Skin epidermis (tissue), 12 donors: ENCODE results near the gene ZNF608.
A peak's percentile ranks its signal among the peaks of the same experiment; 100 is the strongest.

Experiments
- H3K27ac ChIP-seq, 21 experiments: fragments of 200-600 bp; sonication (generic) in 11 of 21; one replicate each; pipeline ENCODE4 v1.5.0; 2020; ENCODE audit warnings: mild to moderate bottlenecking in 3 of 21, inconsistent platforms in 2 of 21, moderate library complexity in 2 of 21
- H3K4me3 ChIP-seq, 7 experiments: fragments of 200-600 bp; sonication (generic) in 2 of 7; one replicate each; pipeline ENCODE4 v1.5.0; 2020; ENCODE audit warnings: inconsistent platforms in 2 of 7, mild to moderate bottlenecking in 2 of 7, moderate library complexity in 1 of 7

Gene ZNF608

GRCh38 chr5:124741711-124742496 lies 4.5 kb downstream of the ZNF608 start:
- Histone ChIP-seq H3K27ac (peak overlapping the region in 6 of 21 experiments; percentile 2 to 88 (median 14)), H3K4me3 (peak overlapping the region in 2 of 7 experiments; percentile 48 to 54)

DNA sequence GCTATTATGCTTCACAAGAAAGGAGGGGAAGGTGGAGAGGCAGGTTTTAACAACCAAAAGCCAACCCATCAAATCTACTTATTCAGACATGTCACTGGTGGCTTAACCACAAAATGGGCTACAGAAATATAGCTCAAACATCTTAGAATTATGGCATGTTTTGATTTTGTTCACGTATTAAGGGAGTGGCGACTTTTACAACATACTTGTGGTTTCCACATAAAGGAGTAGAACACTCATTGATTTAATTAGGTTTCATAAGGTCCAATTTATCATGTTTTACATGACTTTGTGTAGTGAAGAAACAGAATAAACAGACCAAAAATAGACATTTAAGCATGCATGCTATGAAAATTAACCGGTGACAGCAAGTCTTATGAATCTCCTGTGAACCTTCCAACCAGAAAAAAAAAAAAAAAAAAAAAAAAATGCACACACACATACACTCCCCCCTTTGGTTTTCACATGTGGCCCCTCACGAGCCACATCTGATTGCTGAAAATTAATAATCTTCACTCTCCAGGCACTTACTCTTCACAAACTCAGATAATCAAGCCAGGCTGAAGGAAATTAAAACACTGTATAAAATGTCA lies 5.4 kb downstream of the ZNF608 start:
- H3K4me3 ChIP-seq: no peak overlapping the region
- H3K27ac ChIP-seq: peak overlapping the region in 4 of 21 experiments; percentile 3 to 46 (median 28)

DNA sequence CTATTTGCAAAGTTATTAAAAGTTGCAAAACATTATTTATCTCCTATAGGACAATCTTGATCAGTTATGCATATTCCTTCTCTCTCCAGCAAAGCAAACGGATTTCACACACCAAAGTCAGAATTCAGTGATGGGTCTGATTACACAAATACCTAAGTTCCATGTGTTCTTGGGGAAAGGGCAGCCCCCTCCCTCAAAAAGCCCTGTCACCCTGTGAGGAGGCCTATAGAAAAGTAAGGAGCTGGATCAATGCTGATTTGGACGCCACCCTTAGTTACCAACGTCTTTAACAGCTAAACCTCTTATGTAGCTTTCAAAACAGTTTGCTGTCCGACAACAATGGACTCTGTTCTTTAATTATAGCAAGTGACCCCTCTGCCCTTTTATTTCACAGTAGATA lies 6.4 kb downstream of the ZNF608 start:
- Histone ChIP-seq H3K27ac (peak overlapping the region in 2 of 21 experiments; percentile 6 to 9), H3K4me3 (no peak overlapping the region)

- no peak overlapping the region for H3K27ac ChIP-seq
- no peak overlapping the region for H3K4me3 ChIP-seq
Measured at GRCh38 chr5:124739634-124740025, 6.8 kb downstream of the ZNF608 start.

DNA sequence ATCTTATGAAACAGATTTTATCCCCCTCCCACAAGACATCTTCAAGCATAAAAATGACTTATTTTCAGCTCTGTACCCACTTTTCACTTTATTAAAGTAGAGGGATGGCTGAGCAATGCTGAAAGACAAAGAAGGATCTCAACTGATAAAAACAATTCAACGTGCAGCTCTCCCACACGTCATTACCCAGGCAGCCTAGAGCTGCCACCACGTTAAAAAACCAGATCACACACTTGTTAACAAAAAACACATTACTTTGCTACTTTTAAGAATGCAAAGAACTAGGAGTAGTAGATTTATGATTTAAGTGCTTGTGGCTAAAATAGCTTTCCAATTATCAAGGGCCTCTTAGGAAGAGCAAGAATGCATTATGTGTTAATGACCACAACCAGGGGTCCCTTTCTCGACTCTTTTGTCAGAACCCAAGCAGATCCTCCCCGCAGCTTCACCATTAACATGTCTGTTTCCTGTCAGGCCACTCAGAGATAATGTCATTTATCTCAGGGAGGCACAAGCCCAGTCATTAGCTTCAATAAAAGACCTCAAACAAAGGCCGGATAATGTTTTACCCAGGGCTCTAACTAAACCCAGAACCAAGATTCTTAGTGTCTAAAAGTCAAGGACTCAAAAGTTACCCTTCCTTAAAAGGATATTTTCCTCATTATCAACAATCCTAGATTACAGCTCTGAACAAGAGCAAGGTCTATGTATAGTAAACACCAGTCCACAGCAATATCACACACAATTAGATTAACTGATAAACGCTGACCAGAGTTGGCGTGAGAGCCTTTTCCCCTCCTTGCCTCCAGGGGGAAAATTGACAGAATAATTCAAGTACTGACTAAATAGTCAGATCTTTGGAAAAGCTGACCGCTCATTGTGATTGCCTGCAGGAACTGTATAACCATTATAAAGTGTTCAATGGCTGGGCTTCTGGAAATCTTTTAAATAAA lies 7.5 kb downstream of the ZNF608 start:
- no peak overlapping the region for H3K4me3 ChIP-seq
- H3K27ac ChIP-seq: peak overlapping the region in 1 of 21 experiments; percentile 44

- no peak overlapping the region for H3K27ac ChIP-seq
Measured at GRCh38 chr5:124737651-124738050, 8.8 kb downstream of the ZNF608 start.

DNA sequence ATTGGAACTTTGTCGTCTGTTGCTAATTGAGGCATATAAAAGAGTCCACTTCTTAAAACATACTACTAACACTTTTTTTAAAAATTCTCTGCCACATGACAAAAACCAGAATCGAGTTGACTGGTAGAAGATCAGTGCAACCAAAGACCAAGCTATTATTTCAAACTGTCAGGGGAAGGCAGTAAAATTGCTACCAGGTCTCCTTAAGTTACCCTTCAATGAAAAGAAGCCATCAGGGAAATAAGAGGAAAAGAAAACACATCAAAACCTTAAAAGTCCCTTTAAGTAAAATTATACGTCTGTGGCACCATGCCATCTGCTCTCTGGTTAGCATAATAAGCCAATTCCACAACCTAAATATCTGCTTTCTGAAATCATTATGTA lies 9.6 kb downstream of the ZNF608 start:
- no peak overlapping the region for H3K4me3 ChIP-seq
- H3K27ac ChIP-seq: peak overlapping the region in 2 of 21 experiments; percentile 21 to 37

More at GRCh38 chr5:124737651-124738050, 8.8 kb downstream of the ZNF608 start:
- no peak overlapping the region for H3K4me3 ChIP-seq

DNA sequence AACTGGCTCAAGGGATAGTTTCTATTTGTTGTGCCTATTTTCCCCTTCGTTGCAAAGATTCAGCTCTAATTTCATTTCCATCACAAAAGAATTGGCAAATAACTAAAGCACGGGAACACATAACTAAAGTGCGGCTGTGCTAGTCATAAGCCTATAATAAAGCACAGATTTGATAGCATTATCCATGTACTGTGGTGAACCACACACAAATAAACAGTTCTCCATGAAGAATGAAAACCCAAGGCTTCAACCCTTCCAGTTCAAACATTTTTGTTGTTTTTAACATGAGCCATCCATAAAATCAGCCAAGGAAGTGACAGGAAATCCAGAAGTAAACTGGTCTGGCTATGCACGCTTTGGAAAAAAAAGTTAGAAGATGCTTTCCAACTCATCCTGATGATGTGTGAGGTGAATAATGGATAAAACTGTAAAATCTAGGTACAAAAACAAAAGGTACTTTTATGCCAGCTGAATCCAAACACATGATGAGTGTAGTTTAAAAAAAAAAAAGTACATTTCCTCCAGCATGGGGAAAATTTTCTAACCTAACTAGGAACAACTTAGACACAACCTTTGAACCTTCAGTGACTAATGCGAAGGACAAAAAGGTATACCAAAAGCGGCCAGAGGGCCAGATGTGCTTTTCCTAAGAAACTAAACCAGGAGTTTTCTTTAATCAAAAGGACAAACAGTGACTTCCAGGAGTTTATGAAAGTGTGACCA lies 10.2 kb downstream of the ZNF608 start:
- Histone ChIP-seq H3K4me3 (no peak overlapping the region), H3K27ac (peak overlapping the region in 4 of 21 experiments; percentile 26 to 51 (median 33))

GRCh38 chr5:124735169-124735858 lies 11.1 kb downstream of the ZNF608 start:
- peak overlapping the region in 7 of 21 experiments; percentile 13 to 51 (median 26) for H3K27ac ChIP-seq
- H3K4me3 ChIP-seq: peak overlapping the region in 5 of 7 experiments; percentile 8 to 30 (median 22)

GRCh38 chr5:124734574-124735168 lies 11.8 kb downstream of the ZNF608 start:
- H3K4me3 ChIP-seq: peak overlapping the region in 4 of 7 experiments; percentile 12 to 30 (median 24)
- peak overlapping the region in 2 of 21 experiments; percentile 13 to 26 for H3K27ac ChIP-seq

GRCh38 chr5:124733329-124733650 lies 13.1 kb downstream of the ZNF608 start:
- Histone ChIP-seq H3K4me3 (no peak overlapping the region), H3K27ac (no peak overlapping the region)

DNA sequence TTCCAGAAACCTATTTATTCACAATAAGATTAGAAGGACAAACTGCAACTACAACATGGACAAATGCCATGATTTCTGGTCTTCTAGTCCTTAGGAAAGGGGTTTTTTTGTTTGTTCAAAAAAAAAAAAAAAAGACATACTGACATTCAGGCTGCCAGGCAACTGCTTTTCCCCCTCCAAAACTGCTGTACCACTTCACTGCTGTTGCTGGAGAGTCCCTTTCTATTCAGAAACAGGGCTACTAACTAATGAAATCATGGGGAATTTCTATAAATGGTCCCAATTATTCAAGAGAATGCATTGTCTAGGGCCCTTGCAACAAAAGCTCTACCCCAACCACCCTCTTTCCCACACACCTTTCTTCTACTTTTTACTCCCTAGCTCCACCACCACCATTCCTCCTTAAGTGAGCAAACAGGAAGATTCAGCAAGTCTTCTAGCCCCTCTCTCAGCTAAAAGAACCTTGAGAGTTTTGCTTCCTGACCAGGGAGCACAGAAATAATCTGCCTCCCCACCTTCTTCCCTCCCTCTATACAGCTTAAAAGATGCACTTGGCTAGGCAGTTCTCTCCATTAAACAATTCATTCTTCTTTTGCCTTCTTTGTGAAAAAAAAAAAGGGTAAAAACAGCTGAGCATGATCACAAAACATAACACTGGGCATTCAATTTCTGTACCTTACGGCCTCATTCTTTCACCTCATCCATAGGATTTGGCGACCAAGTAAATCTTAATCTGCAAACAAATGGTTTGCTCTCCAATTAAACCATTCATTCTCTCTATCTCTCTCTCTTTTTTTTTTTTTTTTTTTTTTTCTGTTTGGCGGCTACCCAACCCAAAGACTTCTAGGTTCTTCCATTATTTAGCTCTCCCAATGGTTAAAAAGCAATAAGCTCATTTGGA lies 13.8 kb downstream of the ZNF608 start:
- no peak overlapping the region for H3K4me3 ChIP-seq
- H3K27ac ChIP-seq: no peak overlapping the region

GRCh38 chr5:124730381-124730780 lies 16.1 kb downstream of the ZNF608 start:
- H3K27ac ChIP-seq: no peak overlapping the region
- H3K4me3 ChIP-seq: no peak overlapping the region

DNA sequence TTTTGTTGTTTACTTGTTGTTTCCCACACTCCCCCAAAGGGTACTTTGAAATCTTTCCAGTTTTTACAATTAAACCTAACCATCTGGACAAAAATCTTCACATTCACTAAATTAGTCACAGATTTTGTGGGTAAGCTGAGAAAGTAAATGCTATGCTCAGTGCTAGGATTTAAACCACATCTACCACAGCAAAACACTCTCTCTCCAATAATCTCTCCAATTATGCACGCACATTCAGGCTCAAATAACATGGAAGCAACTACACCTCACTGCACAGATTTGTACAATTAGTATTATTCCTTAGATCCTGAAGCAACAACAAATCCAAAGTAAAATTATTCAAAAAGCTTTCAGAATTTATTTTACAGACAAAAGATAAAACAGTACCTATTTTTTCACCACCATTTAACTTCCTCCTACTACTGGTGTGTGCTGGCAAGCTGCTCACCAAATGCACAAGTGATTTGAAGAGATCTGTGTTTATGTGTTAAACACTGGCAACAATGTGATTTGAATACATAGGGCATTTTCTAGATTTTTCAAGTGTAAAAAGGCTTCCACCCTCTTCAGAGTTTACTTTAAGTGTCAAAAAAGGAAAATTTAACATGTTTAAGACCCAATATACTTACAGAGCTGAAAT lies 16.6 kb downstream of the ZNF608 start:
- Histone ChIP-seq H3K4me3 (no peak overlapping the region), H3K27ac (no peak overlapping the region)

DNA sequence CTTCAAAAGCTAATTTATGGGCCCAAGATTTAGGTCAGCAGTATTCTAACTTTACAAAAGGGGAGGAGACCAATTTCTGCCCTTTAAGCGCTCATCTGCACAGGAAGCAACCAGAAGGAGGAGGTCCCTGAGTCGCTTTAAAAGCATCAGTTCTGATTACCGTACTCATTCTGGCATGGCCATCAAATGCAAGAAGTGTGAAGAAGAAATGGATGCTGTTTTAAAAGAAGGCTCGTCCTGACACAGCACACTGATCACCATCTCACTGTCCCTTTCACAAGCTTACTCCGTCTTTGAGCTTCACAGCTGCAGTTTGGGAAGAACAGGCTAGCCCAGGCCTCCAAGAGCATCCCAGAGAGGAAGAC lies 17.5 kb downstream of the ZNF608 start:
- Histone ChIP-seq H3K27ac (no peak overlapping the region), H3K4me3 (no peak overlapping the region)

GRCh38 chr5:124728331-124728967 lies 18.0 kb downstream of the ZNF608 start:
- H3K27ac ChIP-seq: no peak overlapping the region

More at GRCh38 chr5:124728331-124728967, 18.0 kb downstream of the ZNF608 start:
- H3K4me3 ChIP-seq: no peak overlapping the region
